SK-N-SH treated with all-trans-retinoic acid at 6 μM for 48 hours (cell line): Measurements from ENCODE around the gene LPP.

ENCODE experiments used
- ATAC-seq: fragments of 200-7000 bp; cut with Tn5 transposase; 3 replicates; pipeline ENCODE4 v1.9.1; 2020; ENCODE audit warnings: mild to moderate bottlenecking, moderate library complexity
- ARNTL ChIP-seq: fragments of 450-650 bp; formaldehyde crosslinking; IDR thresholded peaks from 2 replicates; pipeline ENCODE4 v1.5.0; 2020; ENCODE audit warnings: low read depth, mild to moderate bottlenecking, moderate library complexity, borderline replicate concordance
- BACH2 ChIP-seq: fragments of 250-450 bp; sonication (Bioruptor Pico); IDR thresholded peaks from 2 replicates; pipeline ENCODE4 v1.9.0; 2021; ENCODE audit warnings: mild to moderate bottlenecking, borderline replicate concordance
- CSDC2 ChIP-seq: fragments of 250-450 bp; sonication (Bioruptor Pico); IDR thresholded peaks from 2 replicates; pipeline ENCODE4 v1.5.0; 2020; ENCODE audit warnings: mild to moderate bottlenecking, moderate library complexity
- ESRRG ChIP-seq: fragments of 250-450 bp; sonication (Bioruptor Pico); IDR thresholded peaks from 2 replicates; pipeline ENCODE4 v1.6.1; 2021; ENCODE audit warnings: mild to moderate bottlenecking
- GLIS3 ChIP-seq: fragments of 250-450 bp; sonication (Bioruptor Pico); IDR thresholded peaks from 2 replicates; pipeline ENCODE4 v1.5.0; 2020; ENCODE audit warnings: mild to moderate bottlenecking, moderate library complexity
- ISL1 ChIP-seq: fragments of 250-450 bp; sonication (Bioruptor Pico); IDR thresholded peaks from 2 replicates; pipeline ENCODE4 v2.1.2; 2022; ENCODE audit warnings: mild to moderate bottlenecking, moderate library complexity
- OSR1 ChIP-seq: fragments of 250-450 bp; sonication (Bioruptor Pico); IDR thresholded peaks from 2 replicates; pipeline ENCODE4 v1.8.0; 2022; ENCODE audit warnings: moderate library complexity, mild to moderate bottlenecking, inconsistent platforms
- PPARA ChIP-seq: fragments of 250-450 bp; sonication (Bioruptor Pico); IDR thresholded peaks from 2 replicates; pipeline ENCODE4 v1.5.0; 2020; ENCODE audit warnings: mild to moderate bottlenecking, borderline replicate concordance
- RARB ChIP-seq: fragments of 250-450 bp; sonication (Bioruptor Pico); IDR thresholded peaks from 2 replicates; pipeline ENCODE4 v1.8.0; 2021; ENCODE audit warnings: mild to moderate bottlenecking, moderate library complexity
- SNAI2 ChIP-seq: fragments of 250-450 bp; sonication (Bioruptor Pico); IDR thresholded peaks from 2 replicates; pipeline ENCODE4 v1.5.0; 2020; ENCODE audit warnings: mild to moderate bottlenecking, moderate library complexity
- TCF4 ChIP-seq: fragments of 250-450 bp; sonication (Bioruptor Pico); IDR thresholded peaks from 2 replicates; pipeline ENCODE4 v1.8.0; 2021; ENCODE audit warnings: mild to moderate bottlenecking, moderate library complexity, borderline replicate concordance
- TOX ChIP-seq: fragments of 250-450 bp; sonication (Bioruptor Pico); IDR thresholded peaks from 2 replicates; pipeline ENCODE4 v1.8.0; 2021; ENCODE audit warnings: mild to moderate bottlenecking, moderate library complexity, borderline replicate concordance
- ZC3H10 ChIP-seq: fragments of 250-450 bp; sonication (Bioruptor Pico); IDR thresholded peaks from 2 replicates; pipeline ENCODE4 v1.5.1; 2021; ENCODE audit warnings: mild to moderate bottlenecking, moderate library complexity
- ZFP3 ChIP-seq: fragments of 250-450 bp; sonication (Bioruptor Pico); IDR thresholded peaks from 2 replicates; pipeline ENCODE4 v1.5.0; 2020; ENCODE audit warnings: mild to moderate bottlenecking, moderate library complexity
- ZFP30 ChIP-seq: fragments of 450-650 bp; formaldehyde crosslinking; IDR thresholded peaks from 2 replicates; pipeline ENCODE4 v1.5.0; 2022; ENCODE audit warnings: mild to moderate bottlenecking, moderate library complexity
- ZNF70 ChIP-seq: fragments of 450-650 bp; formaldehyde crosslinking; IDR thresholded peaks from 2 replicates; pipeline ENCODE4 v1.5.0; 2020; ENCODE audit warnings: mild to moderate bottlenecking, moderate library complexity
- ZNF8 ChIP-seq: fragments of 450-650 bp; formaldehyde crosslinking; IDR thresholded peaks from 2 replicates; pipeline ENCODE4 v1.5.0; 2020; ENCODE audit warnings: mild to moderate bottlenecking, moderate library complexity
- TF ChIP-seq, protein P1 (sequence below): fragments of 250-450 bp; sonication (Bioruptor Pico); IDR thresholded peaks from 2 replicates; pipeline ENCODE4 v1.5.1; 2021; ENCODE audit warnings: mild to moderate bottlenecking, moderate library complexity
- TF ChIP-seq, protein P2 (sequence below): fragments of 250-450 bp; sonication (Bioruptor Pico); IDR thresholded peaks from 2 replicates; pipeline ENCODE4 v1.8.0; 2020; ENCODE audit warnings: mild to moderate bottlenecking, moderate library complexity, borderline replicate concordance
- TF ChIP-seq, protein P3 (sequence below): fragments of 250-450 bp; sonication (Bioruptor Pico); IDR thresholded peaks from 2 replicates; pipeline ENCODE4 v1.5.0; 2020; ENCODE audit warnings: mild to moderate bottlenecking, moderate library complexity
- TF ChIP-seq, protein P4 (sequence below): fragments of 250-450 bp; sonication (Bioruptor Pico); IDR thresholded peaks from 2 replicates; pipeline ENCODE4 v1.8.0; 2021; ENCODE audit warnings: low read depth, mild to moderate bottlenecking, moderate library complexity, borderline replicate concordance
- TF ChIP-seq, protein P5 (sequence below): fragments of 250-450 bp; sonication (Bioruptor Pico); IDR thresholded peaks from 2 replicates; pipeline ENCODE4 v1.5.1; 2020; ENCODE audit warnings: low read depth, mild to moderate bottlenecking, moderate library complexity

The LPP gene

DNA sequence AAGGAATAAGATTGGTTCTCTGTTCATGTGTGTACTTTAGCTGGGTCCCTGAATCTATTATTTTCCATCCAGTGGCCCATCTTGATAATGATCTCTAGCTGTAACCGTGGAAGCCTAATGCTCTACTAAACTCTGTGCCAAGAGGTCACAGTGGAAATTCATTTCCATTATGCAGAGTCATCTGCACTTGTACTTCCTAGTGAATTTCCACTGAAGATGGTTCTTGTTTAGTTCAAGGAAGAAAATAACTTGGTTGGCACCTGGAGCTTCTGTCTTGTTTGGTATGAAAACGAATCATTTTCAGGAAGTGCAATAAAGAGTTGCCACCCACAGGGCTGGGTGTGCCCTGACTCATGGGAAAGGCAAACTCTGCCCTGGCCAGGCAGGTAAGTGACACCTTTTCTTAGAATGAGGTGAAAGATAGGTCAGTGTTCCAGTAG, 10.3 kb downstream of the LPP start:
- TF ChIP-seq, protein P1, sequence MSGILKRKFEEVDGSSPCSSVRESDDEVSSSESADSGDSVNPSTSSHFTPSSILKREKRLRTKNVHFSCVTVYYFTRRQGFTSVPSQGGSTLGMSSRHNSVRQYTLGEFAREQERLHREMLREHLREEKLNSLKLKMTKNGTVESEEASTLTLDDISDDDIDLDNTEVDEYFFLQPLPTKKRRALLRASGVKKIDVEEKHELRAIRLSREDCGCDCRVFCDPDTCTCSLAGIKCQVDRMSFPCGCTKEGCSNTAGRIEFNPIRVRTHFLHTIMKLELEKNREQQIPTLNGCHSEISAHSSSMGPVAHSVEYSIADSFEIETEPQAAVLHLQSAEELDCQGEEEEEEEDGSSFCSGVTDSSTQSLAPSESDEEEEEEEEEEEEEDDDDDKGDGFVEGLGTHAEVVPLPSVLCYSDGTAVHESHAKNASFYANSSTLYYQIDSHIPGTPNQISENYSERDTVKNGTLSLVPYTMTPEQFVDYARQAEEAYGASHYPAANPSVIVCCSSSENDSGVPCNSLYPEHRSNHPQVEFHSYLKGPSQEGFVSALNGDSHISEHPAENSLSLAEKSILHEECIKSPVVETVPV (CRISPR knock-in tag) = no peak
- no peak for TF ChIP-seq CSDC2
- TF ChIP-seq ZFP30 = no peak
- TF ChIP-seq, protein P2, sequence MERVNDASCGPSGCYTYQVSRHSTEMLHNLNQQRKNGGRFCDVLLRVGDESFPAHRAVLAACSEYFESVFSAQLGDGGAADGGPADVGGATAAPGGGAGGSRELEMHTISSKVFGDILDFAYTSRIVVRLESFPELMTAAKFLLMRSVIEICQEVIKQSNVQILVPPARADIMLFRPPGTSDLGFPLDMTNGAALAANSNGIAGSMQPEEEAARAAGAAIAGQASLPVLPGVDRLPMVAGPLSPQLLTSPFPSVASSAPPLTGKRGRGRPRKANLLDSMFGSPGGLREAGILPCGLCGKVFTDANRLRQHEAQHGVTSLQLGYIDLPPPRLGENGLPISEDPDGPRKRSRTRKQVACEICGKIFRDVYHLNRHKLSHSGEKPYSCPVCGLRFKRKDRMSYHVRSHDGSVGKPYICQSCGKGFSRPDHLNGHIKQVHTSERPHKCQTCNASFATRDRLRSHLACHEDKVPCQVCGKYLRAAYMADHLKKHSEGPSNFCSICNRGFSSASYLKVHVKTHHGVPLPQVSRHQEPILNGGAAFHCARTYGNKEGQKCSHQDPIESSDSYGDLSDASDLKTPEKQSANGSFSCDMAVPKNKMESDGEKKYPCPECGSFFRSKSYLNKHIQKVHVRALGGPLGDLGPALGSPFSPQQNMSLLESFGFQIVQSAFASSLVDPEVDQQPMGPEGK (CRISPR knock-in tag) = no peak
- TF ChIP-seq ESRRG (CRISPR knock-in tag) = no peak
- TF ChIP-seq TCF4 (CRISPR knock-in tag) = no peak
- TF ChIP-seq ZNF70 = no peak
- no peak for TF ChIP-seq BACH2 (CRISPR knock-in tag)
- TF ChIP-seq PPARA (CRISPR knock-in tag) = no peak
- no peak for TF ChIP-seq ZNF8 (CRISPR knock-in tag)
- TF ChIP-seq, protein P3, sequence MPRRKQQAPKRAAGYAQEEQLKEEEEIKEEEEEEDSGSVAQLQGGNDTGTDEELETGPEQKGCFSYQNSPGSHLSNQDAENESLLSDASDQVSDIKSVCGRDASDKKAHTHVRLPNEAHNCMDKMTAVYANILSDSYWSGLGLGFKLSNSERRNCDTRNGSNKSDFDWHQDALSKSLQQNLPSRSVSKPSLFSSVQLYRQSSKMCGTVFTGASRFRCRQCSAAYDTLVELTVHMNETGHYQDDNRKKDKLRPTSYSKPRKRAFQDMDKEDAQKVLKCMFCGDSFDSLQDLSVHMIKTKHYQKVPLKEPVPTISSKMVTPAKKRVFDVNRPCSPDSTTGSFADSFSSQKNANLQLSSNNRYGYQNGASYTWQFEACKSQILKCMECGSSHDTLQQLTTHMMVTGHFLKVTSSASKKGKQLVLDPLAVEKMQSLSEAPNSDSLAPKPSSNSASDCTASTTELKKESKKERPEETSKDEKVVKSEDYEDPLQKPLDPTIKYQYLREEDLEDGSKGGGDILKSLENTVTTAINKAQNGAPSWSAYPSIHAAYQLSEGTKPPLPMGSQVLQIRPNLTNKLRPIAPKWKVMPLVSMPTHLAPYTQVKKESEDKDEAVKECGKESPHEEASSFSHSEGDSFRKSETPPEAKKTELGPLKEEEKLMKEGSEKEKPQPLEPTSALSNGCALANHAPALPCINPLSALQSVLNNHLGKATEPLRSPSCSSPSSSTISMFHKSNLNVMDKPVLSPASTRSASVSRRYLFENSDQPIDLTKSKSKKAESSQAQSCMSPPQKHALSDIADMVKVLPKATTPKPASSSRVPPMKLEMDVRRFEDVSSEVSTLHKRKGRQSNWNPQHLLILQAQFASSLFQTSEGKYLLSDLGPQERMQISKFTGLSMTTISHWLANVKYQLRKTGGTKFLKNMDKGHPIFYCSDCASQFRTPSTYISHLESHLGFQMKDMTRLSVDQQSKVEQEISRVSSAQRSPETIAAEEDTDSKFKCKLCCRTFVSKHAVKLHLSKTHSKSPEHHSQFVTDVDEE (CRISPR knock-in tag) = no peak
- TF ChIP-seq SNAI2 (CRISPR knock-in tag) = no peak
- TF ChIP-seq TOX (CRISPR knock-in tag) = no peak
- TF ChIP-seq OSR1 (CRISPR knock-in tag) = no peak
- no peak for TF ChIP-seq GLIS3 (CRISPR knock-in tag)
- no peak for TF ChIP-seq ARNTL
- ATAC-seq = no peak; the same call in 2 of the 3 replicates

DNA sequence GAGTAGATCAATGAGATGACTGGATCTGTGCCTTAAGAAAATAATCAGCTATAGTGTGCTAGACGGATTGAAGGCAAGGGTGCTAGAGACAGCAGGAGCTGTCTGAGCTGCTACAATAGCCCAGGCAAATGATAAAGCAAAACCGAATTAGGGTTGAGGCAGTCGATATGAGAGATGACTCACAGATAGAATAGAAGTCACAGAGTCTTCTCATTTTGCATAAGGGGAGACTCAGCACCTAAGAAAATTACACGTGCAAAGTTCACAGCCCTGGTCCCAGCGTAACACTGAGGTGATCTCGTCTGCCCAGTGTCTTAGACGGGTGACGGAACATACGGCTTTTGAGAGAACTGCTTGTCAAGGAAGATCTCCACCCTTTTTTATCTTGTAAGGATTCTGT, 11.6 kb downstream of the LPP start:
- ATAC-seq = peak; percentile 58

DNA sequence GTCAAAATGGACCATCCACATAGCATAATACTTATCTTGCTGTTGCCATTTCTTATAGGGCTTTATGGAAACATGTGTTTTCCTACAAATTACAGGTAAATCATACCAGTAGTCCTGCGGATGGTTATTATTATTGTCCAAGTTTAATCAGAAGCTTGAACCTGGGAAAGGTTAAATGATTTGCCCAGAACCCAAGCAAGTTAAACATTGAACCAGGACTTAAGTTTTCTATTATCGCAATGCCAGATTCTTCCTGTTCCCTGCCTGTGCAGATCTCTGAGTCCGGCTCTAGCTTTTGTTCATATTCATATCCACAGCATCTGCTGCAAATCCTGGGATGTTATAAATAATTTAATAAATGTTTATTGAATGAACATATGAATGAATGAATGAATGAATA, 12.5 kb downstream of the LPP start:
- TF ChIP-seq, protein P1 (CRISPR knock-in tag) = no peak
- TF ChIP-seq, protein P4, sequence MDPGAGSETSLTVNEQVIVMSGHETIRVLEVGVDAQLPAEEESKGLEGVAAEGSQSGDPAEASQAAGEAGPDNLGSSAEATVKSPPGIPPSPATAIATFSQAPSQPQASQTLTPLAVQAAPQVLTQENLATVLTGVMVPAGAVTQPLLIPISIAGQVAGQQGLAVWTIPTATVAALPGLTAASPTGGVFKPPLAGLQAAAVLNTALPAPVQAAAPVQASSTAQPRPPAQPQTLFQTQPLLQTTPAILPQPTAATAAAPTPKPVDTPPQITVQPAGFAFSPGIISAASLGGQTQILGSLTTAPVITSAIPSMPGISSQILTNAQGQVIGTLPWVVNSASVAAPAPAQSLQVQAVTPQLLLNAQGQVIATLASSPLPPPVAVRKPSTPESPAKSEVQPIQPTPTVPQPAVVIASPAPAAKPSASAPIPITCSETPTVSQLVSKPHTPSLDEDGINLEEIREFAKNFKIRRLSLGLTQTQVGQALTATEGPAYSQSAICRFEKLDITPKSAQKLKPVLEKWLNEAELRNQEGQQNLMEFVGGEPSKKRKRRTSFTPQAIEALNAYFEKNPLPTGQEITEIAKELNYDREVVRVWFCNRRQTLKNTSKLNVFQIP (CRISPR knock-in tag) = no peak
- TF ChIP-seq CSDC2 = no peak
- no peak for TF ChIP-seq BACH2 (CRISPR knock-in tag)
- TF ChIP-seq ZFP3 = no peak
- TF ChIP-seq, all 23 proteins: peak for 0
- no peak for ATAC-seq

More for the DNA sequence above, 11.6 kb downstream of the LPP start:
- no peak for TF ChIP-seq BACH2 (CRISPR knock-in tag)
- no peak for TF ChIP-seq RARB
- TF ChIP-seq, protein P5, sequence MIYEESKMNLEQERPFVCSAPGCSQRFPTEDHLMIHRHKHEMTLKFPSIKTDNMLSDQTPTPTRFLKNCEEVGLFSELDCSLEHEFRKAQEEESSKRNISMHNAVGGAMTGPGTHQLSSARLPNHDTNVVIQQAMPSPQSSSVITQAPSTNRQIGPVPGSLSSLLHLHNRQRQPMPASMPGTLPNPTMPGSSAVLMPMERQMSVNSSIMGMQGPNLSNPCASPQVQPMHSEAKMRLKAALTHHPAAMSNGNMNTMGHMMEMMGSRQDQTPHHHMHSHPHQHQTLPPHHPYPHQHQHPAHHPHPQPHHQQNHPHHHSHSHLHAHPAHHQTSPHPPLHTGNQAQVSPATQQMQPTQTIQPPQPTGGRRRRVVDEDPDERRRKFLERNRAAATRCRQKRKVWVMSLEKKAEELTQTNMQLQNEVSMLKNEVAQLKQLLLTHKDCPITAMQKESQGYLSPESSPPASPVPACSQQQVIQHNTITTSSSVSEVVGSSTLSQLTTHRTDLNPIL = no peak
- no peak for TF ChIP-seq ZFP3
- no peak for TF ChIP-seq CSDC2
- no peak for TF ChIP-seq ZNF70
- no peak for TF ChIP-seq ARNTL
- TF ChIP-seq ZNF8 (CRISPR knock-in tag) = no peak
- TF ChIP-seq ZC3H10 (CRISPR knock-in tag) = no peak
- no peak for TF ChIP-seq ISL1 (CRISPR knock-in tag)
- TF ChIP-seq GLIS3 (CRISPR knock-in tag) = no peak
- no peak for TF ChIP-seq ZFP30
- TF ChIP-seq, protein P2 (CRISPR knock-in tag) = no peak
- TF ChIP-seq ESRRG (CRISPR knock-in tag) = no peak
